Jurkat, Clone E6-1 (cell line): ENCODE results near the gene ENTR1. TPM values are rescaled to one million over a fixed set of nuclear protein-coding genes. Genes with fewer than 3 reads are reported as not detected.

ENCODE experiments used
- DNase-seq: peaks from one replicate; pipeline ENCODE4 v3.0.0-alpha.2; 2011; ENCODE audit warnings: low read depth, low spot score
- H3K4me3 ChIP-seq: 2 replicates; pipeline ENCODE4 v1.5.1; 2011; ENCODE audit warnings: mild to moderate bottlenecking, low read length, control low read depth, moderate library complexity
- polyA plus RNA-seq: library from polyadenylated mRNA; unstranded; fragments of >200 nt; gene quantifications from one replicate; pipeline ENCODE4 v1.2.1, GENCODE V29; 2012; ENCODE audit warnings: missing spikeins; ENCODE audit not compliant: insufficient read length, insufficient read depth

Gene ENTR1, protein sequence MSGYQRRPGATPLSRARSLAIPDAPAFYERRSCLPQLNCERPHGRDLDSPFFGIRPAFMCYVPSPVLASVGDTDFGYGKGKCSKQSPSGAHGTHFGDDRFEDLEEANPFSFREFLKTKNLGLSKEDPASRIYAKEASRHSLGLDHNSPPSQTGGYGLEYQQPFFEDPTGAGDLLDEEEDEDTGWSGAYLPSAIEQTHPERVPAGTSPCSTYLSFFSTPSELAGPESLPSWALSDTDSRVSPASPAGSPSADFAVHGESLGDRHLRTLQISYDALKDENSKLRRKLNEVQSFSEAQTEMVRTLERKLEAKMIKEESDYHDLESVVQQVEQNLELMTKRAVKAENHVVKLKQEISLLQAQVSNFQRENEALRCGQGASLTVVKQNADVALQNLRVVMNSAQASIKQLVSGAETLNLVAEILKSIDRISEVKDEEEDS
- 112 TPM for polyA plus RNA-seq

DNA sequence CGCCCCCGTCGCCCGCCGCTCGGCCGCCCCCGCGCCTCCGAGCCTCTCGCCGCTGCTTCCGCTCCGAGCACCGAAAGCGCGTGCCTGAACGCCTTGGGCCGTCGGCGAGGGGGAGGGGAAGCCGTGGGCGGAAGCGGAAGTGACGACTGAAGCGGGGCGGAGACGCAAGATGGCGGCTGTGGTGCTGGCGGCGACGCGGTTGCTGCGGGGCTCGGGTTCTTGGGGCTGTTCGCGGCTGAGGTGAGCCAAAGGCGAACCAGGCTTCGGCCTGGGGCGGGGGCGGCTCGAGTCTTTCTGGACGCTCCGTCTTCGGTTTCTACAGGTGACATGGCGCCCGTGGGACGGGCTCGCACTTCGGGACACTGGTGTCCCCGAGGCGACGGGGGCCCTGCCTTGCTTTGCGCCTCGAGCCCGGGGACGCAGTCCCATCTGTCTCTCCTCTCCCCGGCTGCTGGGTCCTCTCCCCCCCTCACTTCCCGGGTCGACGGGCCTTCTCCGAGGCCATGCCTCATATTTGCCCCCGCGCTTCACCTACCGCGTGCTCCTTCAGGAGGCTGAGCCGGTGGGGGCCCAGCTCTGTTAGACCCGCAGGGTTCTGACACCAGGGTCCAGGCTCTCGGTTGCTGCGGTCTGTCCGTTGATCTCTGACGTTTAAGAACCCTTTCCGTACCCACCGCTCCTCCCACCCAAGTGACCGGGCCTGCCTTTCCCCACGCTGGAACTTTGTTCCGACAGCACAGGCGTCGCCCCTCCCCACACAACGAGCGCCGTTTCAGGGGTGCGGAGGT, at the start of gene ENTR1, which contains the start of gene PMPCA:
ENTR1 (minus strand) TSS at position 115 of the 788 bp plus-strand sequence. CDS start 217 bp downstream, outside the sequence.
PMPCA (plus strand) TSS at position 159 of the 788 bp plus-strand sequence; CDS start at position 170, 11 bp downstream.
- DNase-seq = peak; percentile 82
- H3K4me3 ChIP-seq = peak within 1 kb of the TSS; percentile 93

DNA sequence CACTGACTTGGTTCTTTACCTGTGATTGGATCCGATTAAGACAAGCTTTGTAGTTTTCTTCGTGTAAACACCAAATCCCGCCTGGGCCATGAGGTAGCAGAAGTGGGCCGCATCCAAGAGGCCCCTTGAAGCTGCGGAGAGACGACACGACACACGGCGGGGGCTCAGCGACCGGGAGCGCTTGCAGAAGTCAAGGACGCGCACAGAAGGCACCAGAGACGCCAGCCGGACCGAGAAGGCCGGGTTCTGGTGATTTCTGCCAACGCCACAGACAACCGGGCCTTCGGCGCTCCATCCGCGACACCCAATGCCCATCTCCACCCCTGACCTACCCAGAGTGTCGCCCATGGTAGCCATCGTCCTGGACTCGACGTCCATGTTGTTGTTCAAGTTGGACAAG, 49.0 kb upstream of the ENTR1 start:
- no peak overlapping the region for H3K4me3 ChIP-seq
- DNase-seq = no peak

DNA sequence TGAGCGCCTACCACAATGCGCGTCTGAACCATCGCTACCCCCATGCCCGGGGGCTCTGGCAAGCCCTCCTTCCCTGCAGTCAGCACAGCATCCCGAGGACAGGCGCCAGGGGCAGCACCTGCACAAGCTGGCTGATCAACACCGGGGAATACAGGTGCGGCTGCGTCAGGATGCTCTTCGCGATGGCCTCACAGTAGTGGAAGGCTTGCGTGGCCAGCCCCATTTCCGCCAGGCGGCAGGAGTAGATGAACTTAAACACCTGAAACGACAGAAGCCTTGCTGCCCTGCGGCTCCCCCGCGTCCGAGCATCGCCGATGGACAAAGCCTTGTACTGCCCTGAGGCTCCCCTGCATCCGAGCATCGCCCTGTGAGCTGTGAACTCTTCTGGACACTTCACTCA, 46.9 kb upstream of the ENTR1 start:
- H3K4me3 ChIP-seq = no peak overlapping the region
- DNase-seq = no peak

DNA sequence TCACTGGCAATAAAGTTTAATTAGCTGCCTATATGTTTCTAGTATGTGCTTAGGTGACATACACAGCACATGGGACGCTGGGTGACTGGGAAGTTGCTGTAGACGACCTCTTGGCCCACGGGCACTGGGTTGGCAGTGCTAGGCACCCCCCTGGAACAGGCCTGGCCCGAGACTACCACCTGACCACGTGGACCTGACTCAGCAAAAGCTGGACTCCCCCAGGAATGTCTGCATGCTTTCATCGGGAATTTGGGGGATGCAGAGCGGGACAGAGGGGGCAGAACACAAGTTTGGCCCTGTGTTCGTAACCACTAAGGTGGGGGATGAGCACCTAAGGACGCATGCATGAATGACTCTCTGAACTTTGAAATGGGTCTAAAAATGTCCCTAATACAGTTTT, 45.8 kb upstream of the ENTR1 start:
- no peak overlapping the region for H3K4me3 ChIP-seq
- no peak for DNase-seq

DNA sequence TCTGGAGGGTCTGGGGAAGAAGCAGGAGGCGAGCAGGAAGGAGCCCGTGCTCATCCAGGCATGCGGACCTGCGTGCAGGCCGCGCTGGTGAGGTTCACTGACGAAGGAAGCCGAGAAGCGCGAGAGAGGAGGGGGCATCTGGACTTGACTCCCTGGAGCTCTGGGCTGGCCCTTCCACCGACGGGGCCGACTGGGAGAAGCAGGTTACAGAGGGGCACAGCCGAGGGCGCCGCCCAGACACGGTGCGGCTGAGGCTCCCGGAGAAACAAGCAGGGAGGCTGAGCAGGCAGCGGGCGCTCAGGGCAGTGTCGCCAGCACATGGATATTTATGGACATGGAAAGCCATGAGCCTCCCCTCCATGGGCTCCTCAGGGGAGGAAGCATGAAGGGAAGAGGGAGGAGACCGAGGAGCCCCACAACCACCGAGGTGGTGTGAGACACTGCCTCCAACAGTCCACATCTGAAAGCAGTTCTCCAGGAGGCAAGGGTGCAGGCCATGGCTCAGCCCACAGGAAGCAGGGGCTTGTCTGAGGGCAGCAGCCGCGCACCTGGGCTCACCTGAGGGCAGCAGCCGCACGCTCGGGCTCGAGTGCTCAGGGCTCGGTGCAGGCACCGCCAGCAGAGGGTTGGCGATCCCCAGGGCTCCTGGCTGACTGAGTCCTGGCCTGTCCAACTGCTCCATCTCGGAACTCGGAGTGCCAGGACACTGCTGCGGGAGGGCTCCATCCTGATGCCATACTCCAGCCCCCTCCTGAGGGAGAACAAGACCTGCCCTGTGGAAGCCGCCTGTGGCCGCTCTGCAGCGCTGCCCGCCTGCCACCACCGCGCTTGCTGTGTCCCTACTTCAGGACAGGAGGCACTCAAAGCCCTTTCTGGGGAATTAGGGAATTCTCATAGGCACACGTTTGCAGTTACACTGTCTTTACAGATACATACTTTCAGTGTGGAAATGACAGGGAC, 44.9 kb upstream of the ENTR1 start:
- H3K4me3 ChIP-seq = no peak overlapping the region
- no peak for DNase-seq

DNA sequence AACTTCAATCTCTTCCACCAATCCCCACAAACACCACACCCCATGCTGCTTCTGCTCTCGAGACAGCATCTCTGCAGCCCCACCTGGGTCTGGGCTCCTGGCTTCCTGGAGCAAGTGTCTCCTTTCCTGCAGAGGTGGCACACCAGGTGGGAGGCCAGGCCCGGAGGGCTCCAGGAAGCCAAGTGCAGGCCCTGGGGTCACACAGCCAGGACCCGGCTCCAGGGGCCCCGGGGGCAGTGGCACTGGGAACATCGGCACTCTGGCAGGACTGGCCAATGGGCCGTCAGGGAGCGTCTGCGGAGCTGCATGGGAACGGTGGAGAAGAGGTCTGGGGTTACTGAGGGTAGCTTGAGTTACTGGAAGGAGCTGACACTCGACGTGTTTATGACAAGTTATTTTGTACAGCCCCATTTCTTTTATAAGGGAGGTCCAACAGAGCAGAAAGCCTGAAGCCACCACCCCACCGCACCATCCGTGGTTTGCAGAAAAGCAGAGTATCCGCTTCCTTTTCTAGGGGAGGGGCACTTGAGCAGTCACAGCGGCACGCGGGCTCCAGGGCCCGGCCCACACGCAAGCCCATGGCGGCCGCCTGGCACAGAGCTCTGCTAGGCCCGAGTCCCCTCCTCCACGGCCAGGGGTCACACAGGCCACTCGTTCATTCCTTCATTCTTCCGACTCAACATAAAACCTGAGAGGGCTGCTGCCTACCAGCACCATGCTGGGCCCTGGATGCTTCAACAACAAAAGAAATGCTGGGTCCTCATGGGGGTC, 43.8 kb upstream of the ENTR1 start:
- DNase-seq = no peak
- H3K4me3 ChIP-seq = no peak overlapping the region

DNA sequence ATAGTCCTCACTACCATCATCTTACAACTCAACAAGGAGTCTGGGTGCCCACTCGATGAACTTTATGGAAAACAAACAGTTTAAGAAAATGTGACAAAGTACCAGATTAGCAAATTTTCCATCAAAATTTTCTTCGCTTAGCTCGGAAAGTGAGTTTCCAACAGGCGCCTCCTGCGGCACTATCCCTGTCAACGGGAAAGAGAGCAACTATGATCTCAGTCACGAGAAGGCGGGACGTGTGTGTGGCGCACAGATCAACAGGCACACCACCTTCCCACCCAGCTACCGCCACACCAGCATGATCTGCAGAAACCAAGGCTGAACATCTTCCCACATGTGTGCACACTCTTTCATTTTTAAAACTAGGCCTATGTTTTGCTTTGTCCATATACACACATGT, 42.9 kb upstream of the ENTR1 start:
- no peak overlapping the region for H3K4me3 ChIP-seq
- no peak for DNase-seq

DNA sequence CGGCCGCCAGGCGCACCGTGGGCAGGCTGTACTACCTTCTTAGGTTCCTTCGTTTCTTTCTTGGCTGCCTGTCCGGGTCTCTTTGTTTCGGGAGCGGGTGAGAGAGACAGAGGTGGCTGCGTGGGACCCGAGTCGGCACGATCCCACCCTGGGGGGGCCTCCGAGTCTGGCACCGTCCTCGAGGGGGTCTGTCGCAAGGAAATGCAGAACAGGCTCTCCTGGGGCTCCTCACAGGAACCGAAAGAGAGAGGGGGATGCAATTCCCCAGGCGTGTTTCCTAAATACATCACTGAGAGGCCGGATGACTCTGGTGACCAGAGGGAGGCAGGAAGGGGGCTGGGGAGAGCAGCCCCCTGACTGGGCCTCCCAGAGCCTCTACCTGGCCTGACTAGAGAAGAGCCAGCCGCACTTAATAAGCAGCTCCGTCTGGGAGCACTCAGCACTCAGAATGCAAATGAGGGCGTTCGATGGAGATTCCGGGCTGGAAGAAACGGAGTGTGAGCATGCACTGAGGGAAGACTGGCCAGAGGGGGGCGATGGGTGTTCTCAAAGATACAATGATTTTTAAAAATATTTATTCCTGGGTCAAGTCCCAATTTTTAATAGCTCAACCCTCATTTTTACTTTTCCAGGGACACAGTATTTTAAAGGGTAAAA, 40.9 kb upstream of the ENTR1 start:
- H3K4me3 ChIP-seq = no peak overlapping the region
- DNase-seq = no peak

DNA sequence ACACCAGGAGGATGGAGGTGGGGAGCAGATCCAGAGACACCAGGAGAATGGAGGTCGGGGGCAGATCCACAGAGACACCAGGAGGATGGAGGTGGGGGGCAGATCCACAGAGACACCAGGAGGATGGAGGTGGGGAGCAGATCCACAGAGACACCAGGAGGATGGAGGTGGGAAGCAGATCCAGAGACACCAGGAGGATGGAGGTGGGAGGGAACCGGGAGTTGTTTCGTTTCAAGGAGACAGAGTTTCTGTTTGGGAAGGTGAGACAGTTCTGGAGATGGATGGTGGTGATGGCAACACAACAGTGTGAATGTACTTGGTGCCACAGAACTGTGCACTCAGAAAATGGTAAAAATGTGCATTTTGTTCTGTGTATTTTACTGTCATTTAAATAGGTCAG, 38.2 kb upstream of the ENTR1 start:
- no peak overlapping the region for H3K4me3 ChIP-seq
- DNase-seq = no peak

DNA sequence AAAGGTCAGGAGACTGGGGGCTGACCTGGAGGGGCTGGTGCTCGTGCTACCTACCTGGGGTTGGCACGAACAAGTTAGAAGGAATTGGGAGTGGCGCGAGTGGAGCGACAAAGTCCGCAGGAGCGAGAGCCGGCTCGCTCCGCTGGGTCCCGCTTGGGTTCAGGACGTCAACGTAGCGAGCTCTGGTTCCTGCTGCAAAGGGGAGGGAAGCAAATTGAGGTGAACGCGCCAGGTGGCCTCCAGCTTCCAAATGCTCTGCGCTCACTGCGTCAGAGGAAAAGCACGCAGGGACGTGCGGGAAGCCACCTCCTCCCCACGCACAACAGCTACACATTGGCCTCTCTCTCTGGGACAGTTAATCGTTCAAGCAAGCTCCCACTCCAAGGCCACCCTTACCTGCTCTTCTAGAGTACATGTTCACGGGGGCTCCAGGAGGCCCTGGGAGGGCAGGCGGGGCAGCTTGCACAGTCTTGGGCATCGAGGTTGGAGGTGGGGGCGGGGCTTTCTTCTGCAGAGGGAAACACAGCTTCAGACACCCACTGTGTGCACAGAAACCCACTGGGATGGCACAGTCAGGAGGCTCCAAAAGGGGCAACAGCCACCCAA, 36.9 kb upstream of the ENTR1 start:
- DNase-seq = no peak
- no peak overlapping the region for H3K4me3 ChIP-seq

DNA sequence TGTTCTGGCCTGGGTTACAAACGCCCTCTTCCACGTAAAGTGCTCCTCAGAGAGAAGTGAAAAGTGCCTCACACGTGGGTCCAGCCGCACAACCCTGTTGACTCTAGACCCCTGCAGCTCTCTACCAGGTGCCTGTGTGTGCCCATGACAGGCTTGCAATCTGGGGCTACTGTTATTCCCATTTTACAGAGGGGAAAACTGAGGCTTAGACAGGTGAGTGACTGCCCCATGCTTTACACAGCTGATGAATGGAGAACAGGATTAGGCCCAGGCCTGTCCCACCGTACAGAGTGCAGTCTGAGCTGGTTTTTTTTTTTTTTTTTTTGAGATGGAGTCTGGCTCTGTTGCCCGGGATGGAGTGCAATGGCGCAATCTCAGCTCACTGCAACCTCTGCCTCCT, 35.4 kb upstream of the ENTR1 start:
- H3K4me3 ChIP-seq = no peak overlapping the region
- DNase-seq = no peak

DNA sequence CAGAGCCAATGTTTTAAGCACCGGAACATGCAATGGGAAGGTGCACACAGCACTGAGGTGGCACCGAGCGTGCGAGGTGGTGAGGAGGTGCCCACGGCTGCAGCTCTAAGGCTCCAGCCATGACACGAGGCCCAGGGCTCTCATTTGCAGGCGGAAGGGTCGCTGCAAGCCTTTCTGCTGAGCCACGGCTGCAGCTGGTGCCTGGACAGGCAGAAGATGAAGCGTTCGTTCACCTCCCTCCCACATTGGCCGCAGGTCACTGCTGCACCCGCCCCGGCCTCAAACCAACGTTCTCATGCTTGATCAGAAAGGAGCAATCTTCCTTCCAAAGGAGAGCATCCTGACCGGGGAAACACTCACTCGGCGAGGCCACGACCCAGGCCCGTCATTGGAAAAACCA, 33.7 kb upstream of the ENTR1 start:
- no peak for DNase-seq
- no peak overlapping the region for H3K4me3 ChIP-seq

DNA sequence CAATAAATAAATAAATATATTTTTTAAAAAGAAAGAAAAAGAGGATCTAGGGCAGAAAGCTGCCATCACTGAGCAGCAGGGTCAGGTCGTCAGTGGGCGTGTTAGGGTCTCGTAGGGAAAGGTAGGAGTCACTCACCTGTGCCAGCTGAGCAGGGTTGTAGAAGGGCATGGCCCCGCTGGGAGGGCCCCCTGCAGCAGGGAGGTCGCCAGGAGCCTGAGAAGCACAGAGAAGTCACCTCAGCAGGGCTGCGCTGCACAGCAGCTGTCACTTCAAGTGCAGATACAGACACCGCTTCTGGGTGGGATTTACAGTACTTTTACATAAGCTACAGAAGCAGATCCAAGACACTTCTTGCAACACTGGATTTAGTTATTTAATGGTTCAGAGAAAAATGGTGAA, 33.3 kb upstream of the ENTR1 start:
- no peak for DNase-seq
- H3K4me3 ChIP-seq = no peak overlapping the region

DNA sequence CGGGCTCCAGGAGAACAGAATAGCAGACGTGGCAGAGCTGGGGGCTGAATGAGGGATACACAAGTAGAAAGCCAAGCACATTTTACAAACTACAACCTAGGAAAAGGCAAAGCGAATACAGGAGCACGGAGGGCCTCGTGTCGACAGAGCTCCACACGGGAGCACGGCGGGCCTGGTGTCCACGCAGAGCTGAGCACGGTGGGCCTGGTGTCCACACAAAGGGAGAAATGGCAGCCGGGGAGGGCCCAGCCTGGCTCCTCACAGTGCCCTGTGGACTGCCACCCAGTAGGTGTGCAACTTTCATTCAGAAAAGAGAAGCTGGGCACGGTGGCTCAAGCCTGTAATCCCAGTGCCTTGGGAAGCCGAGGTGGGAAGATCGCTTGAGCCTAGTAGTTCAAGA, 32.7 kb upstream of the ENTR1 start:
- no peak for DNase-seq

DNA sequence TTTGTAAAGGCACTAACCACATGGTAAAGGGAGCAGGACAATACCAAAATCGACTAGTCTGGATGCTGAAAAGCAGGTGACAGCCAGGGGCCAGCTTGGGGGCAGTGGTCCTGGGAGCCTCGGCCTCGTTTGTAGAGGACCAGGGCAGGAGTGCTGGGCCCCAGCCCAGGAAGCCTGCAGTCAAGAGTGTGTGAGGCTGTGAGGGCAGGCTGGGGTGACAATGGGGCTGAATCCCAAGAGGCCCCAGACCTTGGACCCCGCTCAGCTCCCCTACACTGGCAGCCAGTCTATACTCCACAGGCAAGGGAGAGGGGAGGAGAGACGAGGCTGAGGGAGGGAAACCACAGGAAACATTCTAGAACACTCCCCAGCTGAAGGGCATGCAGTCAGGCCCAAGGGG, 31.9 kb upstream of the ENTR1 start:
- H3K4me3 ChIP-seq = no peak overlapping the region
- DNase-seq = no peak

More for the DNA sequence above, 32.7 kb upstream of the ENTR1 start:
- H3K4me3 ChIP-seq = no peak overlapping the region

DNA sequence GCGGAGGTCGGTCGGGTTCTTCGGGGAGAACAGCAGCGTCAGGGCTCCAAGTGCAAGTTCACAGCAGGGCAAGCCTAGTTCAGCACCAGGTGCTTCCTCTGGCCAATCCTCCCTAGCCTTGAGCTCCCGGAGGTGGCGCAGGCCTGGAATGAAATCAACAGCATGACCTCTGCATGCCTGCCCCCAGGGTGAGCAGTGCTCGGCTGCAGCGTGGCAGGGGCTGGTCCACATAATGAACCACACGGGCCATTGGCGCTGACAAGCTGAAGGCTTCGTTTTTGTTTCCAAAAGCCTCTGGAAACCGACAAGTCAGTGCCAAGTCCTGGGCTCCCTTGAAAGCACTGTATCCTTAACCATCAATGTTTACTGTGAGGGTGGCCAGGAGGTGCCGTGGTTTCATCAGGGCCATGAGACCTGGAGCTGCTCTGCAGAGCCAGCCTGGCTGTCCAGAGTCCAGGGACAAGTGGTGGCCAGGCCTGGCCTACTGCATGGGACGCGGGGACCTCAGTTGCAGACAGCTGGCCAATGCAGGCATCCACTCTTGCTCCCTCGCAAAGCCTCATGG, 31.3 kb upstream of the ENTR1 start:
- no peak for DNase-seq
- H3K4me3 ChIP-seq = no peak overlapping the region

DNA sequence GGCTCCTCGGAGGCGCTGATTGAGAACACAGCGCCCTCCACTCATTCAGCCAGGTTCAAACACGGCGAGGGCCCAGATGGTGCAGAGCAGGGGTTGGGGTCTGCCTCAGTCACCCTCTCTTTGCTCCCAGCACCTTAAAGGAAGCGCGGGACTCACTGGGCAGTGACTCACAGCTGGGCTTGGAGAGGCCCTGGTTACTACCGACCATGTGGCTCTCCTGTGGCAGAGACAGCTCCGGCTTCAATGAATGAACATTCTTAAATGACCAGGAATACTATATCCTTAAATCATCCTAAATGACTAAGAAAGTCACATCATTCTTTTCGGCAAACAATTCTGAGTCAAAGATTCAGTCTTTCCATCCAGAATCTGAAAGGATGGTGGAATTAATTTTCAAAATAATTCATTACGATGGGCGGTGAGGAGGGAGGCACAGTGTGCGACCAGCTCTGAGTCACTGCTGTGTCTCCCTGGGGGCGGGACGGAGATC, 30.8 kb upstream of the ENTR1 start:
- no peak for DNase-seq
- H3K4me3 ChIP-seq = no peak overlapping the region
